ENCODE data around the gene KRTAP9-7. TPM values are rescaled to one million over a fixed set of nuclear protein-coding genes. Genes with fewer than 3 reads are reported as not detected.

KRTAP9-7 gene
- total RNA-seq, 4 donors from 2014 or later = not detected

DNA sequence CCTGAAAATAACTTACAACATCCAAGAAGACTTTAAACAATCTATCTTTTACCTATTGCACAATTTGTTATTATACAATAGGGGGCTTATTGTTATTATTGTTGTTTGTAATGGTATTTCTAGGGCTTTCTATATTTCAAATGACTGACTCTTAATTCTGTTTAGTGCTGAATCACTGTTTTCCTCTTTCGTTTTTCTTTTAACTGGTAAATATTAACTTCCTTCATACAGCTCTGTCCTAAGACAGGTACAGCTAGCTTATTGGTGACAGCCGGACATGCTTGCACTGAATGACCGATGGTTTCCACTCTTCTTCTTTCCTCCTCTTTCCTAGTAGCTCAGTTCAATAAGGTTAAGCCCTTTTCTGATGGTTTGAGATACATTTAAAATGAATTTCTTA, 11.6 kb downstream of the KRTAP9-7 start:
- no peak for ATAC-seq (ENCODE audit: low FRiP score)
- TF ChIP-seq, protein P1, sequence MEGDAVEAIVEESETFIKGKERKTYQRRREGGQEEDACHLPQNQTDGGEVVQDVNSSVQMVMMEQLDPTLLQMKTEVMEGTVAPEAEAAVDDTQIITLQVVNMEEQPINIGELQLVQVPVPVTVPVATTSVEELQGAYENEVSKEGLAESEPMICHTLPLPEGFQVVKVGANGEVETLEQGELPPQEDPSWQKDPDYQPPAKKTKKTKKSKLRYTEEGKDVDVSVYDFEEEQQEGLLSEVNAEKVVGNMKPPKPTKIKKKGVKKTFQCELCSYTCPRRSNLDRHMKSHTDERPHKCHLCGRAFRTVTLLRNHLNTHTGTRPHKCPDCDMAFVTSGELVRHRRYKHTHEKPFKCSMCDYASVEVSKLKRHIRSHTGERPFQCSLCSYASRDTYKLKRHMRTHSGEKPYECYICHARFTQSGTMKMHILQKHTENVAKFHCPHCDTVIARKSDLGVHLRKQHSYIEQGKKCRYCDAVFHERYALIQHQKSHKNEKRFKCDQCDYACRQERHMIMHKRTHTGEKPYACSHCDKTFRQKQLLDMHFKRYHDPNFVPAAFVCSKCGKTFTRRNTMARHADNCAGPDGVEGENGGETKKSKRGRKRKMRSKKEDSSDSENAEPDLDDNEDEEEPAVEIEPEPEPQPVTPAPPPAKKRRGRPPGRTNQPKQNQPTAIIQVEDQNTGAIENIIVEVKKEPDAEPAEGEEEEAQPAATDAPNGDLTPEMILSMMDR (IDR thresholded peaks at IDR 0.05) = no peak
- no peak for DNase-seq (ENCODE audit: low spot score)

DNA sequence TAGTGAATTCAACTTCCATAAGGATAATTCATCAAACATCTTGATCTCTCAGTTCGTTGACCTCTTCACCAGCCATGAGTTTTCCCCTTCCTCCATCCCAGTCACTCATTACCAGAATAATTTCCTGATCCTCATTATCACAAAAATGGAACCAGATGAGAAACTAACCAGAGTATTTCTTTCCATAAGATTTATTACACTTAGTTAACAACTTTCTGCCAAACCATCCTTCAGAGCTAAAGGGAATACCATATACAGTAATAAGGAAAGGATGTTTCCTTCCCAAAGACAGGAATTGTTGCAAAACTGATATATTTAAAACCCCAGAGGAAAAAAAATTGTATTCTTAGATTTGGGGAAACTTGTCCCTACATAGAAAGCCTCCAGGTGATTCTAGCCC, 18.5 kb downstream of the KRTAP9-7 start:
- DNase-seq (ENCODE audit: low spot score) (no peak), ATAC-seq (ENCODE audit: low FRiP score) (no peak)
- TF ChIP-seq, protein P1 (IDR thresholded peaks at IDR 0.05) = no peak

DNA sequence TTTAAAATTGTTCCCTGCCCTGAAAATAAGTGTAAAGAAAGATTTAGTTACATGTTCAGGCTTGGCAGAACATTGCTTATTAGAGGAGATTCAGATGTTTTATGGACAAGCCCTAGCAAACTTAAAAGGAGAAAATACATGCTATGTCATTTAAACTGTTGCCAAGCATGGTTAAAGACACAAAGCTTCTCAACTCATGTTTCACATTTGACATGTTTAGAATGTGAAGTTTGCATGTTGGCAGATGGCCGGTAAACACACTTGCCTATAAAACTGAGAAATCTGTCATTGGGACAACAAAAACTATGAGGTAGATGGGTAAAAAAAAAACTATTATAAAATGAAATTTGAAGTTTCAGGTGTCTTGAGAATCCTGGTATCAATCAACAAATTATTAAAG, 21.3 kb downstream of the KRTAP9-7 start:
- DNase-seq (ENCODE audit: low spot score) = no peak
- TF ChIP-seq, protein P1 (IDR thresholded peaks at IDR 0.05) = no peak
- ATAC-seq (ENCODE audit: low FRiP score) = no peak

DNA sequence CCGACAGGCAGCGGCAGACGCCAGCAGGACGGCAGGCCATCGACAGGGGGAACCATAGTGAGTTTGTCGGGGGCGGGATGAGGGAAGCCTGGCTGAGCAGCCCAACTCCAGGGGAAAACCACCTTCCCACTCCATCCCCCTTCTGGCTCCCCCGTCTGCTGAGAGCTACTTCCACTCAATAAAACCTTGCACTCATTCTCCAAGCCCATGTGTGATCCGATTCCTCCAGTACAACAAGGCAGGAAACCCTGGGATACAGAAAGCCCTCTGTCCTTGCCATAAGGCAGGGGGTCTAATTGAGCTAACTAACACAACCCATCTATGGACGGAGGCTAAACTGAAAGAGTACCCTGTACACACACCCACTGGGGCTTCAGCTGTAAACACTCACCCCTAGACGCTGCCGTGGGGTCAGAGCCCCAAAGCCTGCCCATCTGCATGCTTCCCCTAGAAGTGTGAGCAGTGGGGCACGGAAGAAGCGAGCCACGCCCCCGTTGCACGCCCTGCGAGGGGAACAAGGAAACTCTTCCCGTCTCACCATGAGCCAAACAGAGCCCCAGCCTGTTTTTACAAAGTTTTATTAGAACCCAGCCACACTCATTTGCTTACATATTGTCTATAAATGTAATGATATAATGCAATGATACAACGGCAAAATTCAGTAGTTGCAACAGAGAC, 23.1 kb downstream of the KRTAP9-7 start:
- ATAC-seq (ENCODE audit: low FRiP score) (no peak), DNase-seq (ENCODE audit: low spot score) (no peak)
- TF ChIP-seq, protein P1 (IDR thresholded peaks at IDR 0.05) = no peak

DNA sequence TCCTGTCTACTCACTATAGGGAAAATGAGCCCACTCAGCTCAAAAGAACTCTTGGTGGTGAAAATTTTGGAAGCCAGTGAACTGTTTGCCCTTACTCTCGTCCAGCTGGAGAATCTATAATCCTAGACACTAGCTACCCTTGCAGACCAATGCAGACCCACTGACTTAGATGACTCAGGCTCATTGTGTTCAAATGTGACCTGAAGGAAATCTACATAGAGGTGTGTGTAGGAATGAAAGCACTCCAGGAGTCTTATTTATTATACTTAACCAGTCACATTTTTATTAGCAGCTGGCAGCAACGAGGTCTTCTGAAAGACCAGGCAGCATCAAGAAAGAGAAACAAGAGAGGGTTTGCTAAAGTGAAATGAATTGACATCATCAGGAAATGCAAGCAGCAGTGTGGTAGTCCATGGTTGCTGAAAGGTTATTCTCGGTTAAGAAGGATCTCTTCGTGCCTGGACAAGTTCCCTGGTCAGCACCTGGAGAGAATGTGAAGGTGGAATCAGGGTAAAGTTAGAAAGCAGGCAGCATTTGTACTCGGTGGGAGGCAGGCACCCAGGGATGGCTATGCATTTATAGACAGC, 25.8 kb downstream of the KRTAP9-7 start:
- no peak for DNase-seq (ENCODE audit: low spot score)
- TF ChIP-seq, protein P1 (IDR thresholded peaks at IDR 0.05) = no peak
- no peak for ATAC-seq (ENCODE audit: low FRiP score)

DNA sequence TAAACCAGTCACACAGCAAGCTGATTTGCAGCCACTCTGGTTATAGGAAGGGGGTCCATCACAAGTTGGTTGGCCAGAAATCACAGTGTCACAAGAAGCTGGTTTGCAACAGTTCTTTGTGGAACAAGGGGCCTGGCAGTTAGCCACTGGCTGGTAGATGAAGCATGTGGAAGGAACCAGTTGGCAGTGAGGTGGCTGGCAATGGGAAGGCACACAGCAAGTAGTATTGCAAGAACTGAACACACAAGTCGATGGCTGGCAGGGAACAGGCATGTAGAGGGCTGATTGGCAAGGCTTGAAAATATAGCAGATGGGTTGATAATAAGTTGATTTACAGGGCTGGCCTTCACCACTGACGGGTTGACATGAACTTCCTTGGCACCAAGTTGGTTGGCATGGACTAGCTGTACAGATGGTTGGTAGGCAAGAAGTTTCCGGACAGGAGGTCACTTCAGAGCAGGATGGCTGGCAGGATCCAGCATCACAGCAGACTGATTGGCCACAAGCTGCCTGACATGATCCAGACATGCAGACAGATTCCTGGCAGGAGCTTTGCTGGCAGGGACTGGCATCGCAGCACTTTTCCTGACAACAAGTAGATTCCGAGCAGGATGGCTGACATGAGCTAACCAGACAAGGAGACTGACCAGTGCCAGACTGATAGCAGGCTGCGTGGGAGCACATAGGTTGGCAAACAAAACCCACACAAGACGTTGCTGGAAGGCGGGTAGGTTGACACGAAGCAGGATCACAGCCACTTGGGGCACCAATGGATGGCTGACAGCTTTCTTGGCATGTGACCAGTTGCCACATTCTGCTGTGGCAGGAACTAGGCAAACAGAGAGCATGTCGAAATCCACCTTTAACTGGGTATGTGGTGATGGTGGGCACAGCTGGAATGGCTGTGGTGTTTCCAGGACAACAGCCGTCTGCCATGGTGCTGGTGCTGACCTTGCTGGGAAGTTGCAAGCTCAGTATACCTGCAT, 26.7 kb downstream of the KRTAP9-7 start, which contains the start of gene KRTAP29-1:
Gene KRTAP29-1, minus strand, starts transcription at position 936 of the 986 bp plus-strand sequence. Its CDS starts 0 bp downstream, at position 936.
- no peak for DNase-seq (ENCODE audit: low spot score)
- ATAC-seq (ENCODE audit: low FRiP score) = no peak
- TF ChIP-seq, protein P1 (IDR thresholded peaks at IDR 0.05) = no peak
